ENCODE measurements around the gene EPB41L3.

Gene EPB41L3

DNA sequence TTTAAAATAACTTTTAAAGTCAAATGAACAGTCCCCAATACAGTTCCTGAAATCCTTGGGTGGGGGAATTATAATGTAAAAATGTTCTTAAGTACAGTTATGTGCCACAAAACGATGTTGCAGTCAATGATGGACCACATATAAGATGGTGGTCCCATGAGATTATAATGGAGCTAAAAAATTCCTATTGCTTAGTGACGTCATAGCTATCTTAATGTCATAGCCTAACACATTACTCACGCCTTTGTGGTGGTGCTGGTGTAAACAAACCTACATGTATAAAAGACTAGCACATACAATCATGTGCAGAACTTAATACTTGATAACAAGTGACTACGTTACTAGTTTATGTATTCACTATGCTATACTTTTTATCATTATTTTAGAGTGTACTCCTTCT is 109.4 kb downstream of the EPB41L3 start:
- Histone ChIP-seq H4K8ac (ENCODE audit: low read length) (no peak overlapping the region), H3K14ac (ENCODE audit: low read length in 2 of 2) (no peak overlapping the region), H3K4me1 (ENCODE audit: control insufficient read depth, insufficient read depth, low read depth, low read length) (no peaks in the 10 kb centered on the region), H2AFZ (ENCODE audit: low read depth, low read length) (no peak overlapping the region), H3K4ac (ENCODE audit: low read depth in 1 of 2, low read length in 2 of 2) (no peak overlapping the region), H3K4me2 (ENCODE audit: low read length, poor library complexity, severe bottlenecking) (no peak overlapping the region), H2BK5ac (ENCODE audit: low read depth, low read length, poor library complexity, severe bottlenecking) (no peak overlapping the region), H3K79me1 (replicated peaks; ENCODE audit: low read length, poor library complexity, severe bottlenecking) (no peaks in the 10 kb centered on the region), H2BK15ac (ENCODE audit: low read depth, poor library complexity, severe bottlenecking) (no peak overlapping the region), H3K27ac (ENCODE audit: low read length, poor library complexity, severe bottlenecking) (no peak overlapping the region), H2AK5ac (ENCODE audit: low read length, severe bottlenecking) (no peak overlapping the region), H3K9me3 (ENCODE audit: control insufficient read depth, low read length) (no peaks in the 10 kb centered on the region), H3K18ac (ENCODE audit: low read depth in 1 of 2, low read length in 2 of 2) (no peak overlapping the region), H3K23ac (ENCODE audit: low read length in 2 of 2) (no peak overlapping the region), H3K36me3 (ENCODE audit: control insufficient read depth in 1 of 2, insufficient read depth in 2 of 2, low read depth in 1 of 2, low read length in 2 of 2) (peaks cover 2 to 56% of the 10 kb centered on the region in 2 experiments), H2BK12ac (ENCODE audit: low read length in 2 of 2) (no peak overlapping the region), H3K27me3 (ENCODE audit: control insufficient read depth in 1 of 2, insufficient read depth in 1 of 2, low read length in 2 of 2) (no peaks in the 10 kb centered on the region), H4K91ac (ENCODE audit: low read length) (no peak overlapping the region), H3K9ac (ENCODE audit: low read length) (no peak overlapping the region), H3K4me3 (ENCODE audit: insufficient read depth in 1 of 2, low read depth in 1 of 2, low read length in 2 of 2) (no peak overlapping the region), H2BK120ac (ENCODE audit: low read depth, low read length) (no peak overlapping the region)
- DNase-seq: no peak
- 38% methylated on average over 1 of the region's 4 CpGs for WGBS

DNA sequence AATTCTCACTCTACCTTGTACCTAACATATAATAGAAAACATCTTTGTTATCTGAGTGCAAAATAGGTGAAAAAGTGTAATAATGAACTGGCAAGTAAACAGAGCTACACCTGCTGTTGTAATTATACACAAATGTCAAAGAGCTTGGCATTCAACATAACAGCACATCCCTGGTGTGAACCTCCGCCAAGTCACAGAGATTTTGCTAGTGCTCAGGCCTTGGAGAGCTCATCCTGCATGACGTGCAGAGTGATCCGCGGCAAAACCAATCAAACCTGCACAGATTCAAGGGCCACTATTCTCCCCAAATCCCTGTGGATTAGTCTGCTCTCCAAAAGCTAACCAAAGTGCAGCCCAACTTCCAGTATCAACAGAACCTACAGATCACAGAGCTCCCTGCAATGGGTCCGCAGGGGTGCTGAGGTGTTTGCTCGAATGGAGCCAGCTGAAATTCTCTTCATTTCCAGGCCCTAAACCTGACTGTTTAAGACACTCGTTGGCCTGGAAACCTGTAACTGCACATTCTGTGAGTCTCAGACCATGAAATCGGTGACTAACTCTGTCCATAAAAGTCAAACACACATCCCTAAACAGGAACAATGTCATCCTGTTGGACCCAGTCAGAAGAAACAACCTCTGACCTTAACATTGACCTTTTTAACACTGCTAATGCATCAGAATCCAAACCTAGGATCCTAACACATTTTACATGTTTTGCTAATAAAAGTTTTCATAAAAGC is 111.8 kb downstream of the EPB41L3 start:
- Histone ChIP-seq H2AK5ac (ENCODE audit: low read length, severe bottlenecking) (no peak overlapping the region), H3K27ac (ENCODE audit: low read length, poor library complexity, severe bottlenecking) (no peak overlapping the region), H4K91ac (ENCODE audit: low read length) (no peak overlapping the region), H3K4me1 (ENCODE audit: control insufficient read depth, insufficient read depth, low read depth, low read length) (no peaks in the 10 kb centered on the region), H3K4me3 (ENCODE audit: insufficient read depth in 1 of 2, low read depth in 1 of 2, low read length in 2 of 2) (no peak overlapping the region), H2BK15ac (ENCODE audit: low read depth, poor library complexity, severe bottlenecking) (no peak overlapping the region), H3K9ac (ENCODE audit: low read length) (no peak overlapping the region), H3K14ac (ENCODE audit: low read length in 2 of 2) (no peak overlapping the region), H2BK12ac (ENCODE audit: low read length in 2 of 2) (no peak overlapping the region), H3K9me3 (ENCODE audit: control insufficient read depth, low read length) (no peaks in the 10 kb centered on the region), H3K4me2 (ENCODE audit: low read length, poor library complexity, severe bottlenecking) (no peak overlapping the region), H3K27me3 (ENCODE audit: control insufficient read depth in 1 of 2, insufficient read depth in 1 of 2, low read length in 2 of 2) (no peaks in the 10 kb centered on the region), H3K4ac (ENCODE audit: low read depth in 1 of 2, low read length in 2 of 2) (no peak overlapping the region), H2AFZ (ENCODE audit: low read depth, low read length) (peak overlapping the region; percentile 57), H3K18ac (ENCODE audit: low read depth in 1 of 2, low read length in 2 of 2) (no peak overlapping the region), H3K23ac (ENCODE audit: low read length in 2 of 2) (no peak overlapping the region), H4K8ac (ENCODE audit: low read length) (no peak overlapping the region), H2BK120ac (ENCODE audit: low read depth, low read length) (no peak overlapping the region), H3K36me3 (ENCODE audit: control insufficient read depth in 1 of 2, insufficient read depth in 2 of 2, low read depth in 1 of 2, low read length in 2 of 2) (peaks cover 2 to 59% of the 10 kb centered on the region in 2 experiments), H3K79me1 (replicated peaks; ENCODE audit: low read length, poor library complexity, severe bottlenecking) (no peaks in the 10 kb centered on the region), H2BK5ac (ENCODE audit: low read depth, low read length, poor library complexity, severe bottlenecking) (no peak overlapping the region)
- no peak for DNase-seq
- 75% methylated on average over 8 of the region's 8 CpGs for WGBS

GRCh38 chr18:5430131-5430530 is 113.7 kb downstream of the EPB41L3 start:
- H3K18ac ChIP-seq (ENCODE audit: low read depth in 1 of 2, low read length in 2 of 2): no peak overlapping the region
- no peak overlapping the region for H3K9ac ChIP-seq (ENCODE audit: low read length)
- DNase-seq: no peak
- H4K8ac ChIP-seq (ENCODE audit: low read length): no peak overlapping the region
- H2BK15ac ChIP-seq (ENCODE audit: low read depth, poor library complexity, severe bottlenecking): no peak overlapping the region
- H2BK5ac ChIP-seq (ENCODE audit: low read depth, low read length, poor library complexity, severe bottlenecking): no peak overlapping the region
- H3K79me1 ChIP-seq (replicated peaks; ENCODE audit: low read length, poor library complexity, severe bottlenecking): no peaks in the 10 kb centered on the region
- WGBS: 95% methylated on average over 7 of the region's 7 CpGs
- H3K27ac ChIP-seq (ENCODE audit: low read length, poor library complexity, severe bottlenecking): no peak overlapping the region
- peaks cover 2 to 59% of the 10 kb centered on the region in 2 experiments for H3K36me3 ChIP-seq (ENCODE audit: control insufficient read depth in 1 of 2, insufficient read depth in 2 of 2, low read depth in 1 of 2, low read length in 2 of 2)
- H3K4me2 ChIP-seq (ENCODE audit: low read length, poor library complexity, severe bottlenecking): no peak overlapping the region
- H3K4me3 ChIP-seq (ENCODE audit: insufficient read depth in 1 of 2, low read depth in 1 of 2, low read length in 2 of 2): no peak overlapping the region
- no peak overlapping the region for H2BK12ac ChIP-seq (ENCODE audit: low read length in 2 of 2)
- no peak overlapping the region for H3K14ac ChIP-seq (ENCODE audit: low read length in 2 of 2)
- no peaks in the 10 kb centered on the region for H3K4me1 ChIP-seq (ENCODE audit: control insufficient read depth, insufficient read depth, low read depth, low read length)
- no peak overlapping the region for H2AFZ ChIP-seq (ENCODE audit: low read depth, low read length)
- H4K91ac ChIP-seq (ENCODE audit: low read length): no peak overlapping the region
- no peaks in the 10 kb centered on the region for H3K27me3 ChIP-seq (ENCODE audit: control insufficient read depth in 1 of 2, insufficient read depth in 1 of 2, low read length in 2 of 2)
- no peak overlapping the region for H3K23ac ChIP-seq (ENCODE audit: low read length in 2 of 2)
- no peaks in the 10 kb centered on the region for H3K9me3 ChIP-seq (ENCODE audit: control insufficient read depth, low read length)
- H2AK5ac ChIP-seq (ENCODE audit: low read length, severe bottlenecking): no peak overlapping the region
- H2BK120ac ChIP-seq (ENCODE audit: low read depth, low read length): no peak overlapping the region
- H3K4ac ChIP-seq (ENCODE audit: low read depth in 1 of 2, low read length in 2 of 2): no peak overlapping the region

- Histone ChIP-seq H2BK15ac (ENCODE audit: low read depth, poor library complexity, severe bottlenecking) (no peak overlapping the region), H3K4ac (ENCODE audit: low read depth in 1 of 2, low read length in 2 of 2) (no peak overlapping the region), H3K23ac (ENCODE audit: low read length in 2 of 2) (no peak overlapping the region), H3K4me1 (ENCODE audit: control insufficient read depth, insufficient read depth, low read depth, low read length) (no peaks in the 10 kb centered on the region), H3K36me3 (ENCODE audit: control insufficient read depth in 1 of 2, insufficient read depth in 2 of 2, low read depth in 1 of 2, low read length in 2 of 2) (peaks cover 2 to 60% of the 10 kb centered on the region in 2 experiments), H4K91ac (ENCODE audit: low read length) (no peak overlapping the region), H2BK12ac (ENCODE audit: low read length in 2 of 2) (no peak overlapping the region), H3K9ac (ENCODE audit: low read length) (no peak overlapping the region), H3K79me1 (replicated peaks; ENCODE audit: low read length, poor library complexity, severe bottlenecking) (no peaks in the 10 kb centered on the region), H3K4me2 (ENCODE audit: low read length, poor library complexity, severe bottlenecking) (no peak overlapping the region), H3K27me3 (ENCODE audit: control insufficient read depth in 1 of 2, insufficient read depth in 1 of 2, low read length in 2 of 2) (no peaks in the 10 kb centered on the region), H3K4me3 (ENCODE audit: insufficient read depth in 1 of 2, low read depth in 1 of 2, low read length in 2 of 2) (no peak overlapping the region), H3K18ac (ENCODE audit: low read depth in 1 of 2, low read length in 2 of 2) (no peak overlapping the region), H2BK5ac (ENCODE audit: low read depth, low read length, poor library complexity, severe bottlenecking) (no peak overlapping the region), H4K8ac (ENCODE audit: low read length) (no peak overlapping the region), H2AFZ (ENCODE audit: low read depth, low read length) (no peak overlapping the region), H2AK5ac (ENCODE audit: low read length, severe bottlenecking) (no peak overlapping the region), H3K14ac (ENCODE audit: low read length in 2 of 2) (no peak overlapping the region), H3K27ac (ENCODE audit: low read length, poor library complexity, severe bottlenecking) (no peak overlapping the region), H3K9me3 (ENCODE audit: control insufficient read depth, low read length) (no peaks in the 10 kb centered on the region), H2BK120ac (ENCODE audit: low read depth, low read length) (no peak overlapping the region)
- DNase-seq: no peak
- WGBS: 100% methylated on average over 3 of the region's 7 CpGs
Observed at GRCh38 chr18:5429681-5430080, 114.1 kb downstream of the EPB41L3 start.

Data from mesenchymal stem cell (in vitro differentiated cells and primary cell).